ENCODE results near the gene RPTOR.
"Not testable (repeated sequence)": the region's sequence is repeated elsewhere in the genome, so short reads cannot be mapped to it uniquely, and the experiment has no call there.

Gene RPTOR

GRCh38 chr17:80811181-80812105 is 266.8 kb downstream of the RPTOR start:
- H3K4me3 ChIP-seq (ENCODE audit: low read depth, low read length), result no peak overlapping the region
- no peak for TF ChIP-seq CTCF (IDR thresholded peaks at IDR 0.05; ENCODE audit: low read depth, low read length, missing control alignments)
- in situ Hi-C loops (cut with HindIII; ENCODE audit: low sequenced_read_pairs), result no loop called here
- DNase-seq (ENCODE audit: low read depth), result no peak

- no peak for TF ChIP-seq CTCF (IDR thresholded peaks at IDR 0.05; ENCODE audit: low read depth, low read length, missing control alignments)
- DNase-seq (ENCODE audit: low read depth), result no peak
- in situ Hi-C loops (cut with HindIII; ENCODE audit: low sequenced_read_pairs), result no loop called here
Observed at GRCh38 chr17:80812362-80813088, 267.9 kb downstream of the RPTOR start.

GRCh38 chr17:80813318-80813717 is 268.7 kb downstream of the RPTOR start:
- TF ChIP-seq CTCF (IDR thresholded peaks at IDR 0.05; ENCODE audit: low read depth, low read length, missing control alignments), result no peak
- no peak overlapping the region for H3K4me3 ChIP-seq (ENCODE audit: low read depth, low read length)
- DNase-seq (ENCODE audit: low read depth), result no peak
- in situ Hi-C loops (cut with HindIII; ENCODE audit: low sequenced_read_pairs), result no loop called here

More at GRCh38 chr17:80812362-80813088, 267.9 kb downstream of the RPTOR start:
- no peak overlapping the region for H3K4me3 ChIP-seq (ENCODE audit: low read depth, low read length)

GRCh38 chr17:80814491-80814890 is 269.9 kb downstream of the RPTOR start:
- in situ Hi-C loops (cut with HindIII; ENCODE audit: low sequenced_read_pairs), result no loop called here
- H3K4me3 ChIP-seq (ENCODE audit: low read depth, low read length), result no peak overlapping the region
- TF ChIP-seq CTCF (IDR thresholded peaks at IDR 0.05; ENCODE audit: low read depth, low read length, missing control alignments), result no peak
- DNase-seq (ENCODE audit: low read depth), result no peak

- no peak for TF ChIP-seq CTCF (IDR thresholded peaks at IDR 0.05; ENCODE audit: low read depth, low read length, missing control alignments)
- in situ Hi-C loops (cut with HindIII; ENCODE audit: low sequenced_read_pairs), result no loop called here
- H3K4me3 ChIP-seq (ENCODE audit: low read depth, low read length), result no peak overlapping the region
- no peak for DNase-seq (ENCODE audit: low read depth)
Observed at GRCh38 chr17:80815151-80815681, 270.6 kb downstream of the RPTOR start.

GRCh38 chr17:80815718-80816117 is 271.1 kb downstream of the RPTOR start:
- H3K4me3 ChIP-seq (ENCODE audit: low read depth, low read length); DNase-seq (ENCODE audit: low read depth); in situ Hi-C loops (cut with HindIII; ENCODE audit: low sequenced_read_pairs): not testable (repeated sequence)
